KBM-7 (cell line): Measurements from ENCODE around the gene CEP295NL.
A peak's percentile ranks its signal among the peaks of the same experiment; 100 is the strongest.

Experiments
- DNase-seq: peaks from one replicate; pipeline ENCODE4 v3.0.0-alpha.2; 2015
- in situ Hi-C: fragments of 300-500 bp; cut with MboI; formaldehyde crosslinking; loops from 2 replicates; pipeline ENCODE4 v1.14.3; 2020; ENCODE audit warnings: low sequenced_read_pairs, low pct_unique_long_range_greater_than_20kb, mixed read lengths

CEP295NL gene

GRCh38 chr17:78933025-78933958, 30.3 kb upstream of the CEP295NL start:
- DNase-seq, result no peak
- in situ Hi-C loops, result no loop called here

GRCh38 chr17:78929908-78930775, 27.1 kb upstream of the CEP295NL start:
- in situ Hi-C loops, result no loop called here
- no peak for DNase-seq

- peak; percentile 28 for DNase-seq
- in situ Hi-C loops, result no loop called here
Measured at GRCh38 chr17:78925662-78926555, 22.9 kb upstream of the CEP295NL start.

GRCh38 chr17:78925234-78925633, 22.2 kb upstream of the CEP295NL start, which contains the start of gene TIMP2:
TIMP2 (minus strand) TSS chr17:78925387; CDS start chr17:78925088, 299 bp downstream.
- peak; percentile 81 for DNase-seq
- in situ Hi-C loops, result no loop called here

DNA sequence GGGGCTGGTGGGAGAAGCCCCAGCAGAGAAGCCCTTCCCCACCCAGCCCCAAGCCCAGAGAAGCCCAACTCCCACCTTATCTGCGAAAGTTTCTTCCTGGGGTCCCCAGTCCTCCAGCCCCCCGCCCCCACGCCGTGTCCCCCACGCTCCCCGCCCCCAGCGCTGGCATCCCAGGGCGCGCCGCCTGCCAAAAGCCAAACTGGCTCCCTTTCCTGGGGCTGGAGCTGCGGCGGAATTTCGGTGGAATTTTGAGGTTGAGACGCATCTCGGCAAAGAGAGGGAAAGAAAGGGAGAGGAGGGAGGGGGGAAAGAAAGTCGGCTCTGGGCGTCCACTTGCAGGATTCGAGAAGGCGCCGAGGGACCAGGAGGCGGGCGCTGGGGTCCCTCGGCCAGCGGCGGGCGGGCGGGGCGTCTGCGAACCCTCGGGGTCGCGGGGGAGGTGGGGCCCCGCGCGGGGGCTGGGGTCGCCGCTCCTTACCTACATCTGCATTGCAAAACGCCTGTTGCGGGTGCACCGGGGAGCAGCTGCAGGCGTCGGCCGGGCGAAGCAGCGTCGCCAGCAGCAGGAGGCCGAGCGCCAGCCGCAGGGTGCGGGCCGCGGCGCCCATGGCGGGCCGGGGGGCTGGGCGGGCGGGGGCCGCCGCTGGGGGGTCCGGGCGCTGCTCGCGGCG, 21.6 kb upstream of the CEP295NL start:
- peak; percentile 8 for DNase-seq
- in situ Hi-C loops, result no loop called here

DNA sequence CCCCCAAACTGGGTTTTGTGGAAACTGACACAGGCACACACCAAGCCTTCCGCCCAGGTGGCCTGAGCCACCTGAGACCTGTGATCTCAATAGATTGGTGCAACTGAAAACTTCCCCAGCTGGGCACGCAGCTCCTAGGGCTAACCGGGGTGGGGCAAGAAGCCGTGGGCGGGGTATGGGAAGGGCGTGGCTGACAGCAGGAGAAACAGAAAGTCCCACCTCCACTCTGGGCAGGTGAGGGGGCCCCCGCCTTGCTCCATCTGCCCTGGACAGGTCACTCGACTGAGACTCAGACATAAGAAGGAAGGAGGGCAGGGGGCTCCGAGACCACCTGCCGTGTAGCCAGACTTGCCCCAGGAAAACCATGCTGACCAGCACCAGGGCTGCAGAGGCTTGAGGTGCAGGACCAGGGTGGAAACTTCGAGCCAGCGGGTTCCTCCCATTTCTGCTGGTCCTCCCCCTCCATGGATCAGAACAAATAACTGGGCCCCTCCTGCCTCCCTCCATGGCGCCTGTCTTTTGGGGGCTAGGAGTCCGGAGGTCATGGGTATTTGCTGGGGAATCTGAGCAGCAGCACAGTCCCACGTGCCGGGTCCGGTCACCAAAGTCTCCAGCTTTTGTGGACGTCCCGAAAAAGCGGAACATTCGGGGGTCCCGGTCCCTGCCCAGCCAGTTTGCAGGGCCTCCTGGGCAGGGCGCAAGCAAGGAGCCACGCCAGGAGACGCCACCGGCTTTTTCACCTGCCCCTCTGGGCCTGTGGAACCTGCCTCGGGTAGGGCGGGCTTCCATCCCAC, 20.9 kb upstream of the CEP295NL start:
- in situ Hi-C loops, result no loop called here
- DNase-seq, result peak; percentile 61

GRCh38 chr17:78922816-78923498, 20.0 kb upstream of the CEP295NL start:
- in situ Hi-C loops, result no loop called here
- DNase-seq, result peak; percentile 47

DNA sequence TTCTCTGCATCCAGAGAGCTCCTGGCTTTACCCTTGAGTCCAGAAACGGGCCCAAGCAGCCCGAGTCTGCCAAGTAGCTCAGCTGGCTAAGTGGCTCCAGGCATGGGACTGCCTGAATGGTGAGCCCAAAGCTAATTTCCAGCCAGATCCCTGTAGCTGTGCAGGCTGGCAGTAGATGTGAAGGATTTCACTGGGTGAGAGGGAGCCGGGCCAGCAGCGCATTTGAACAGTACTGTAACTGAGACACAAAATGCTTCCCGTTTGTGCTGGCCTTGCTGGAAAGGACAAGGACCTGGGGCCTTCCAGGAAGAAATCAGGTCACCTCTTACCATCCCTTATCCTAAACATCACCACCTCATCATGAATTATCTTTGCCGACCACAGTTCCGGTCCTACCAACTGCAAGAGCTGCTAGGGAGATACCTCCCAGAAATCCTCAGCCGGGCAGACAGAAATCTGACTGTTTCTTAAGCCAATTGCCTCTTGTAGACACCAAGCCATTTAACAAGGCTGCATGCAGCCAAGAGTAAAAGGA, 18.5 kb upstream of the CEP295NL start:
- in situ Hi-C loops, result no loop called here
- no peak for DNase-seq

GRCh38 chr17:78920528-78920927, 17.5 kb upstream of the CEP295NL start:
- in situ Hi-C loops, result no loop called here
- no peak for DNase-seq

DNA sequence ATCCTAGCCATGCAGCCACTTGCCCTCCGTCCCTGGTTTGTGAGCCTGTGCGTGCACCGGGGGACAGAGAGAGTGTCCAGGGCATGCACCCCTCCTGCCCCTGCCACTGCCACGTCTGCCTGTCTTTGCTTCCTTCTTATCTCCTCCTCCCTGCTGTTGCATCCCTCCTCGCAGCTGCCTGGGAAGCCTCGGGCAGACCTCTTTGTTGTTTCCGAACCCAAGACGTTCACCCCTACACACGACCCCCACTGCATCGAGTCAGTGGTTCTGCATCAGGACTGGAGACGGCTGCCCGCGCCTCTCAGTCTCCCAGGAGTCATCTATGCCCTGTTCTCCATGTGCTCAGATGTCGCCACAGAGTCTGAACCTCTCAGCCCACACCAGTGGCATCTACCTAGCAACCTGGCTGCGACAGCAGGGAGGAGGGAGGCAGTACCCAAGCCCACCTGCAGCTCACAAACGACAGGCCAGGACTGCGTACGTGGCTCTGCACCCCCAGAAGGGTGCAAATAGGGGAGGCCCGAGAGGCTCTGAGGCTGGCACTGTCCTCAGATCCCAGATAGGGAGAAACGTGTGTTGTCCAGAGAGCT, 17.0 kb upstream of the CEP295NL start:
- peak; percentile 14 for DNase-seq
- in situ Hi-C loops, result no loop called here

DNA sequence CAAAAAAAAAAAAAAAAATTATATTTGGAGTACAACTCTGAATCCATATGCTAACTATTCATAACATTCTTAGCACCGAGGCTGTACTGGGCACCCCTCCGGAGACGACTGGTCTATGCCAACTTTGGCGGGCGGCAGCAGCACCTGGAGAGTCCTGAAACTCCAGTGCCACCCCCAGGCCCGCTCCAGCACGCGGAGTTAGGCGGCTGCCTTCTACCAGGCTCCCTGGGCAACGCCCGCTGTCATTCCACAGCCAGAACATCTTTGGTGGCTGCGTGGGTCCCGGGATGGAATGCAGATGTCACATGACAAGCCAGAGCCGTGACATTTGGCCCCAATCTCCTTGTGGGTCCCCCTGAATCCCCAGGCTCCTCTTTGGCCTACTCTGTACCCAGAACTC, 16.0 kb upstream of the CEP295NL start:
- no peak for DNase-seq
- in situ Hi-C loops, result no loop called here

DNA sequence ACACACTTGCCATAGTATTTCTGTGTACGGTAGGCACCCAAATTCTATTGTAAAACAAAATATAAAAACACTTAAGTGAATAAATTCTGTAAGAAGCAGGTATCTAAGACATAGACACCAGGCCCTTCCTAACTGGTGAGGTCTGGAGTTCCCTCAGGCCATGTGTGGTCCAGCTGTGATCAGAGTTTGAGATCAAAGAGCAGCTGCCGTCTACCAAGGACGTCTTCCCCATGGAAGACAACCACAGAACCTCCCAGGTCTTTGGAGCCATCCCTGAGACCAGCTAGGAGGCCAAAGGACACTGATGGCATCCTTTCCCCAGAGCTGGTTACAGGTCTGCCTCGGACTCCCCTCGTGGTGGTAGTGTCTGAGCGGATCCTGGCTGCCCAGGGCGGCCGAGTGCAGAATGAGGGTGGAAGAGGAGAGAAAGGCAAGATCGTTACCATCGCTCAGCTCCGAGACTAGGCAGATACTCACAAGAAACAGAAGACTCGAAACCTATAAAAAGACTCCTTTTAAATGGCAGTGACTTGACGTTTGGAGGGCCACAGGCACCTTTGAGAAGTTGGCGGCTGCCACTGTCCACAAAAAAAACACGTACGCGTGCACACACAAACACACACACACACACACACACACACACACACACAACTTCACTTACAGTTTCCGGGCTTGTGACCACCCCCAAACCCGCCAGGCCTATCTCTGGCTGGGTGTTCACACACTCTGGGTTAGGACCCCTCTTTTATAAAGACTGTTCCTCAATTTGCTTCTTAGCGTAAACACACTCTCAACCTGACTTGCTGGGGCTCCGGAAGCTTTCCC, 14.7 kb upstream of the CEP295NL start:
- DNase-seq, result peak; percentile 48
- in situ Hi-C loops, result no loop called here

- in situ Hi-C loops, result no loop called here
- peak; percentile 88 for DNase-seq
Measured at GRCh38 chr17:78915872-78916632, 13.1 kb upstream of the CEP295NL start.

DNA sequence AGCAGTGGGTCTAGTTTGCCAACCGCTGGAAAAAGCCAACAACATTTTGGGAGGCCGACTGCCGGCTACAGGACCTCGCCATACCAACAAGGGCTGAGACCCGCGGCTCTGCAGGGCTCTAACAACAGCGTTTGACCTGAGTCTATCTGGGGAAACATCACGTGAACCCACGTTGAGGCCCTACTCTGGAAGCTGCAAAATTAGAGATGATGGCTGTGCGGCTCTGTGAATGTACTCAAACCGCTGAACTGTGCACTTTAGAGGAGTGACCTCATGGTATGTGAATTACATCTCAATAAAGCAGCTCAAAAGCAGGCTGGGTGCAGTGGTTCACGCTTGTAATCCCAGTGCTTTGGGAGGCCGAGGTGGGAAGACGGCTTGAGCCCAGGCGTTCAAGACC, 10.1 kb upstream of the CEP295NL start:
- no peak for DNase-seq
- in situ Hi-C loops, result no loop called here

DNA sequence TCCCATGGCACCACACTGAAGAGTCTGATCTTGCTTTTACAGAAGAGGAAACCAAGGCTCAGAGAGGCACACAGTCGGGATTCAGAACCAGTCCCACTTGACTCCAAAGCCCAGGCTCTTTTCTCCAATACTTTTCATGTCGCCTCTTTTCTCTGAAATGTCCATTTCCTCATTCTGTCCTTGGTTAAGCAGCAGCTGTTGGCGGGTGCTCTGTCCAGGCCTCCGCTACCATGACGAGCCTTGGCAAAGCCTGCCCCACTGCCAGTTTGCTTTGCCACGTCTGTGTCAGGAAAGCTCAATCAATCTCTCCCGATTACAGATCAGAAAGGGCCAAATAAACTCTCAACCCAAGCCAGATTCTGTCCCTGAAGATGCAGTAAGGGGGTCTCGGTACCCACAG, 9.1 kb upstream of the CEP295NL start:
- in situ Hi-C loops, result no loop called here

More for the DNA sequence above, 9.1 kb upstream of the CEP295NL start:
- no peak for DNase-seq
